Measurements from ENCODE around the gene RBM17.
"Not testable (repeated sequence)": the region's sequence is repeated elsewhere in the genome, so short reads cannot be mapped to it uniquely, and the experiment has no call there.

RBM17 gene

DNA sequence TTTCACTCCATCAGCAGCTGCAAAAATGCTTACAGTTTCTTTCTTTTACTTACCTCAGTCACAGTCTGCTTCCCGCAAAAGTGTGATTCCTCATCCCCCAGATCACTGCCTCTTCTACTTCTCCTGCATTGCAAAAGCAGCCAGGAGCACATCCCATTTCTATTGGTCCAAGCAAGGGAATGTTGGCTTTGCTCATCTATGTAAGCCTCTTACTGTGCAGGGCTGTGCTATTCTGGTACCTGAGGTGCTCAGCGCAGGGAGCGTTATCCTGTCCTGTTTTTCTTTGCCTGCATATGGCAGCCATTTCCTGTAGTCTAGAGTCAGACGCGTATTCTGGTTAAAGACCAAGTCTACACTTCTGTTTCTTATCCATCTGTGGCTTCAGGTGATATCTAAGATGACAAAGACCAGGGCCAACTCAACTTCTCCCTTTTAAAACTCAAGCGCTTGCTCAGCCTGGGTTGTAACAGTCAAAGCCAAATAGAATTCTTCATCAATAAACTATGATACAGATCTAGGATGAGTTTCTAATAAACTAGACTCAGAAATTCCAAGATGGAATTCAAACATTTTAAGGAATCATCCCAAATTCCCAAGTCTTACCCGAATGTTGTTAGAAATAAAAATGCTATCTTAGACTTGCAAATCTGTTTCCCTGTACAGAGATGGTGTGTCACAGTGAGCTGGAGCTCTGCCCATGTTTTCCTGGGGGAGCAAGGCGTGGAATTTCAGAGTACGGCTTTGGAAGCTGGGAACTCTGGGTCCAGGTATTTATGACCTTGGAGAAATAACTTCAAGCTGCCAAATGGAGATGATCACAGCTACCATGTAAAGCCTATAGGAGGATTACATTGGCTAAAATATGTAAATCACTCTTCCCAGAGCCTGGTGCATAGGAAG, 6.1 kb upstream of the RBM17 start:
- no peak for DNase-seq

DNA sequence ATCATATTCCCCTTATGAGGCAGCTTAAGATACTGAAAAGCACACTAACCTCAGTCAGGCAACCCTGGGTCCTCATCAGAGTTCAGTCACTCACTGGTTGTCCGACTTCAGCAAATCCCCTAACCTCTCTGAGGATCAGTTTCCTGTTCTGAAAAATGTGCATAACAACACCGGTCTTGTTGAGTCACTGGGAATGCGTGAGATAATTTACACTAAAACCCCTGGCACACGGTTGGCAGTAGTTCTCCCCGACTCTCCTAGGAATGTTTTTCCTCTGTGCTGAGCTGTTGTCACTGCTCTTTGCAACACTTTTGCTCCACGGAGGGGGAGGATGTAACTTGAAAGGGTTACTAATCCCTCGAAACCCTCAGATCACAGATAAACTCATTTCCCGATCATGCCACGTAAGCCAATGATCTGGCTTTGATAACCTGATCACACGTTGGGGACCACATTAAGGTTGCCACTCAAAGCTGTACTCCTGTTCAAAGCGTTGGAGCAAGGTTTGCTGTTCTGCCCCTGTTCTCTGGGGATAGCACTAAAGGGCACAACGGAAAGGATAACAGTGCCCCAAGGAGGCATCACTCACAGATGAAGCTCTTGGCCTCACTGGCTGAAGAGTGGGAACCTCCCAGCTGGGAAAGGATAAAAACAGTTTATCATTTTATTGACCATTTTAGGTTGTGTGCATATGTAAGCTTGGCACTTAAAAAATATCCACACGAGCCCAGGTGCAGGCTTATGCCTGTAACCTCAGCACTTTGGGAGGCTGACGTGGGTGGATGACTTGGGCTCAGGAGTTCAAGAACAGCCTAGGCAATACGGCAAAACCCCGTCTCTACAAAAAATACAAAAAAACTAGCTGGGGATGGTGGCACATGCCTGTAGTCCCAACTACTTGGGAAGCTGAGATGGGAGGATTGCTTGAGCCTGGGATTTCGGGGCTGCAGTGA, 5.0 kb upstream of the RBM17 start:
- no peak for DNase-seq

DNA sequence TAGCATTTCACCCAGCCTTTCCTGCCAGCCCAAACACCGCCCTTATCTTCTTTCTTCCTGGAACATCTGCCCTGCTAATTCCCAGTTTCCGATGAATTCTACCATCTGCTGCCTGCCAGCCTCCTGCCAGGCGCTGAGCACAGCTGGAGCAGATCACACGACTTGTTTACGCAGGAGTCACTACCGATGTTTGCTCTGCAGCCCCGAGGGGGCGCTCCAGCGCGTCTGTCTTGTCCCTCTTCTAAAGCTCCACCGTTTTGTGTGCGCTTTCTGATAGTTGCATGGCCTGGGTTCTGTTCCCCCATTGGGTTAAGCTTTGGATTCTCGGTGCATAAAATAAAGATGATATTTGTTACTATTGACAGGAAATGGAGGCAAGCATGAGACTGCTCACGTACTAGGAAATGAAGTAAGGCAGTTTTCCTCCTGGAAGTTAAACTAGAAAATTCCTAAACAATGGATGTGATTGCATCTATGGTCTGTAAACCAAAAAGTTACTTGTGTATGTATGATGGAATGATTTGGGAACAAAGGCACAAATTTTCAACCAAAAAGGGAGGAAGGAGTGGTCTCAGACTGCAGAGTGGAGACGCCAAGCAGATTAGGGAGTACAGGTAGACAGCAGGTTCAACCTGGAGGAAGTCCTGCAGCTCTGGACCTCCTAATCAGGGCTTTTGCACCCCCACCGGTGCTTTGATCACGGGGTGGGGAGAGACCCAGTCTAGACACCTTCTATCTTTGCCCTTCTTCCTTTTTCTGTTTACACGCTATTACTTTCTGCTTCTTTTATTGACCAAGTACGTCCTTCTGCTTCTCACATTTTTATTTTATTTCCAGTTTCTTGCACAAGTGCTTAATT, 2.2 kb upstream of the RBM17 start:
- peak; percentile 85 for DNase-seq

DNA sequence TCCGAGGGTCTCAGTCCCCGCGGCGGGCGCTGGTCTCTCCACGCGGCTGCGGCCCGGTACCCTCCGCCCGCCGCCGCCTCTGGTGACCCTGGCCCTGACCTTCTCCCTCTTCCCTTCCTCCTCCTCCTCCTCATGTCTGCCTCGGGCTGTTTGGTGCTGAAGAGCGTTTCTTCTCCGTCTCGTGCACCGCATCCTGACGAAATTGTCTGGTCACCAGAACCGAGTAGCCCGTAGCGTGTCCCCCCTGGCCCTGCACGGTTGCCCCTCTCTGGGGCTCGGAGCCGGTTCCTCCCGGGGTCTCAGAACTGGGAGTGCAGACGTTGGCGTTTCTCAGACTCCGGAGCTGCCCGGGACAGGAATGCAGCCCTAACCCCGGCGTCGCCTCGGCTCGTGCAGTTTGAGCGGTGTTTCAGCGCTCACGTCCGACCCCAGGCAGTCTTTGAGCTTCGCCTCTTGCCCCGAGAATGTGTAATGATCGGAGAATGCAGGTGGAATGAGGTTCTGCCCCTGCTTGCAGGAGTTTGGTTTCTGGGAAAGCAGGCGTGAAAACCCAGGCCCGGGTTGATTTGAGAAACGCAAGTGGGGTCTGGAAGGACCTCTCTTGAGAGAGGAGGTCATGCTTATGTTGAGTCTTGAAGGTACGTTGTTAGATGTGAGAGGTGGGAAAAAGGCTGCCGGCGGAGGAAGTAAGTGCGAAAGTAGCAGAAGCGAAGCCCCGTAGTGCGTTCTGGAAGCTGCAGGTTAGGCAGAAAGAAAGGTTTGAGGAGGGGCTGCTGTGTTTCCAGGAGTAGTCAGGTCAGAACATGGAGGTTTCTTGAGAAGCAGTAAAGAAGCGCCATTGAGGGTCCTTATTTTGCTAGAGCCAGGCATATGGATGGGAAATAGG, 743 bp downstream of the RBM17 start:
- peak; percentile 16 for DNase-seq

DNA sequence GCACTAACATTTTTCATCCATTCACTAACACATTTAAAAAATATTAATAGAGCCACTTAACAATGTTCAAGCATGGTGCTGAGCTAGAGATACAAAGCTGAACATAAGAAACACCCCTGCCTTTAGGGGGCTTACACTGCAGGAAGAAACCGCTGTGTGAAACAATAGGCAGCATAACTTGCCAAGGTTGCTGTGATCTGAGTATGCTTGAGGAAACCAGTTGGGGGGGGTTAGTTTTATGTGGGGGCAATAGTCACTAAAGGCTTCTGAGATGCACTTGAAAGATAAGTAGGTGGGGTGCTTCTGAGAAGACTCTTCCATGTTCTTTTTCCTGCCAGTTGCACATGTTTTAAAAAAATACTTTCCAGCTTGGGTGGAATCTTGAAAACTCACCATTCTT, 2.8 kb downstream of the RBM17 start:
- DNase-seq = no peak

DNA sequence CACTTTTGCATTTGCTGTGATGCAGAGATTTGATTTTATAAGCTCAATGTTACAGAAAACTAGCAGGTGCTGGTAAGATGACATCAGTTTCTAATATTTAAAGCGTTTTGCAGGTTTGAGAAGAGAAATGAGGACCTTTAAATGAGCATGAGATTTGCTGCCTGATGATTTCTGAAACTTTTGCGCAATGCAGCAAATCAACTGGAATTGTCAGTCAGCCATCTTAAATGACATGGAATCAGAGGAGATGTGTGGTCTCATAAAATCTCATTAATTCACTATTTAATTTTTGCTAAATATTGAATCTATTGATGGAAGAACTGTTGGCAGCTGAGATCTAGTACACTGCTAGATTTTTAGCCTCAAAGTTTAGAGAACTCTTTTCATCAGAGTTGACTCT, 3.9 kb downstream of the RBM17 start:
- no peak for DNase-seq

DNA sequence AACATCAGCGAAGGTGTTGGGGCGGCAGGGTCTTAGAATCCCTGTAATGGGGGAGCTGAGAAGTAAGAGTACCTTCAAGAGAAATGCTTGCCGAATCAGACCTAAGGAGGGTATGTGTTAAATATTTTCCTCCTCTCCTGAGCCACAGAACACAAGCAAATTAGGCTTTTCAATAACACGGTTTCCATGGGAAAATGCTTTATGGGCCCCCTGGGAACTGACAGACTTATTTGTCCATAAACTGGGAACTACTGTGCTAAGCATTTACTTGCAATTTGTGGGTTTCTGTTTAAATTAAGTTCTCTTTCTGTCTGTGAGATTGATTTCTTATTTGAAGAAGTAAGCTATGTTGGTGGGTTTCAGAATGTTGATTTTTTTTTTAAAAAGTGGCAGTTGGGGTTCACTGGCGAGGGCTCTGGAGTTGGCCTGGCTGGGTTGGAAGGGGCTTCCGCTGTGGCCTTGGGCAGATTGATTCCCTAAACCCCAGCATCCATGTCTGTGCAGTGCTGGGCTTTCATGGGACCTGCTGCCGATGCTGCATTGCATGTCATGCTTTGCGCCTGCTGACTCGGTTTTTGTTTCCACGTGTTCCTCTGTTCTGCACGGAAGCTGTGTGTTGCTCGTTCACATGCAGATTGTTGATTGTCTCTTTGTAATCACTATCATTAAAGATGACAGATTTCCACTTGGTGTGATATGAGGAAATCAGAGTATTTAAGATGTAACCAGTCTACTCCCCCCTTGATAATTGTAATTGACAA, 7.2 kb downstream of the RBM17 start:
- no peak for DNase-seq

DNA sequence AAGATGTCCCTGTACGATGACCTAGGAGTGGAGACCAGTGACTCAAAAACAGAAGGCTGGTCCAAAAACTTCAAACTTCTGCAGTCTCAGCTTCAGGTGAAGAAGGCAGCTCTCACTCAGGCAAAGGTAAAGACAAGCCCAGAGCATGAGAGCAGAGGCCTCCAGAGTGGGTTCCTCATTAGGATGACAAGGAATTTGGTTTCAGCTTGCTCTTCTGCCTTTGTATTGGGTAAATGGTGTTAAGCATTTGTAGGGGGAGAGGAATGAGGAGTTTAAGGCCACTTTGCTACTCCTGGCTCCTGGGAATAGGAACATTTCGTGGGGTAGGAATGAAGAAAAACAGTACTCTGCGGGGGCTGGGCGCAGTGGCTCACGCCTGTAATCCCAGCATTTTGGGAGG, 8.2 kb downstream of the RBM17 start:
- DNase-seq = no peak

DNA sequence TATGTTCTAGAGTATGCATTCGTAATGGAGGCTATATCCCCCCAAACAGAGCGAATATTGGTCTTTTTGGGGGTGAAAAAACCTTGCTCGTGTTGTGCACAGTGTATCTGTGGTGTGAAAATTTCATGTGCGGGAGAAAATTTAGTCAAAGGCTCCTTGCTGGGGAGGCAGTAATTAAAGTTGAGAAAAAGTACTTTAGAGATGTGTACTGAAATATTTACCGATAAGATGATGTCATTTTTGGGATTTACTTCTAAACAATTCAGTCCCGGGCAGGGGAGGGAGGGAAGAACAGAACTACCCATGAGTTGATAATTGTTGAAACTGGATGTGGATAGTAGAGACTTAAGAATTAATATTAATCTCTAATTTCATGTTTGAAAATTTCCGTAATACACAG, 9.3 kb downstream of the RBM17 start:
- no peak for DNase-seq

DNA sequence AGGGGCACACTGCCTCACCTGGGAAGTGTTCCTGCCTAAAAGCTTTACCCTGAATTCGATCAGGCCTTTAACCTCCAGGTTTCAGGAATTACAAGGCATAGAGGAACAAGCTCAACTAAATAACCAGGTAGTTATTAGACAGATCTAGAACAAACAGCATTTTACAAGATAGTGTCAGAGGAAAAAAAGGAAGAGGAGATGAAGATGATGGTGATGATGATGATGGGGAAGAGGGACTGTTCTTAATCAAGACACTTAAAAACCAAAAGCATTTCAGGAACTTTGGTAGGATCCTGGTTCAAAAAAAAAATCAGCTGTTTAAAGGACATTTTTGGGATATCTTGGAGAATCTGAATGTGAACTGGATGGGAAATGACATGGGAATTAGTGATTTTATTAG, 11.5 kb downstream of the RBM17 start:
- no peak for DNase-seq

DNA sequence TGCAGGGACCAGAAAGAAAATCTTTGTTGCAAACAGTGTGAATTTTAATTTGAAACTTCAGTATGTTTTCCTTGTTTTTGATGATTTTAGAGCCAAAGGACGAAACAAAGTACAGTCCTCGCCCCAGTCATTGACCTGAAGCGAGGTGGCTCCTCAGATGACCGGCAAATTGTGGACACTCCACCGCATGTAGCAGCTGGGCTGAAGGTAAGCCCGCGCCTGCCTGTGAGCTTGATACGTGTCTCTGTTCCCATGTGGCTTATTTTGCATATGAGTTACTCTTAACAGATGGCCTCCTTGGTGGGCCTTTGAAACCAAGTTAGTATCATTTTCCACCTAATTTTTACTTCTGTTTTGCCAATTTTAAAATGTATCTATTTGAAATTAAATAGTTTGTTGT, 12.3 kb downstream of the RBM17 start:
- no peak for DNase-seq

DNA sequence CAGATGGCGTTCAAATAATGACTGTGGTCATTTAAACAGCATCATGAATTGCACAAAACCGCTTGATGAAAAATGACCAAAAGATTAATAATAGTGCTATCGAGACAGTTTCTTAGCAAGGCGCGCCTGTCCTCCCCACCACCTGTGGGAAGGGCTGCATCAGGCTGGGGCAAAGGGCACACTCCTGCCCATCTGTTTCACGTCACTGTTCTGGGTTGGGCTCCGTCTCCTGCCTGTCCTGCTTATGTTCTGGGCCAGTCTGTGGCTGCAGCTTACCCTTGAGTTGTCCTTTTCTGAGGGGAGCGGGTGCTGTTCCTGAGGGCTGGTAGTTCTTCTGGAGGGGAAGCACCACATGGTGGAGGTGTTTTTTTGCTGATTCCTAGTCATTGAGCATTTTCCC, 13.3 kb downstream of the RBM17 start:
- DNase-seq = no peak

DNA sequence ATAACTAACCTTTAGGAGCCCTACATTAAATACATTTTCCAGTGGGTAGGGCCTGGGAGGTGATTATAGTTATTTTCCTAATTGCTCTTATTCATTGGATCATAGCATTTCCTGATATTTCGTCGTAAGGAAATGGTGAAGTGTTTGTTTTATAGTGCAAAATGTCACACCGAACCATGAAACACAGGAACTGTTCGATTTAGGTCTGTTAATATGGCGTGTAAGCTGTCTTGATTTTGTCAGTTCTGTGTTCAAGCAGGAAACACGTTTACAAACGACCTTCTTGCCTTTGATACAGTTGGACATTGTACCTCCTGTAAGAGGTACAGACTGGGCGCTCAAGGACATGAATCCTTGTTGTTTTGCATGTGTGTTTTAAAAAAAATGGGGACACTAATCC, 14.8 kb downstream of the RBM17 start:
- no peak for DNase-seq

DNA sequence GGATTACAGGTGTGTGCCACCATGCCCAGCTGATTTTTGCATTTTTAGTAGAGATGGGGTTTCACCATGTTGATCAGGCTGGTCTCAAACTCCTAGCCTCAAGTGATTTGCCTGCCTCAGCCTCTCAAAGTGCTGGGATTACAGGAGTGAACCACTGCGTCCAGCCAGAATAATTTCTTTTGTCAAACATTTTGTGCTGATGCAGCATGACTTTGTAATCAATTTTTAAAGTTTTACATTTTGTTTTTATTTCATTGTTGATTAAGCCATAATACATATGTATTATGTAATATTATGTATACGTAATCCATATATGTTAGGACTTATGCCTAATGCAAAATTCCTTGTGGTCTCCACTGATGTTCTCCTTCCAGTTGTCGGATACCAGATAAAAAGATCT, 18.8 kb downstream of the RBM17 start:
- not testable (repeated sequence) for DNase-seq

DNA sequence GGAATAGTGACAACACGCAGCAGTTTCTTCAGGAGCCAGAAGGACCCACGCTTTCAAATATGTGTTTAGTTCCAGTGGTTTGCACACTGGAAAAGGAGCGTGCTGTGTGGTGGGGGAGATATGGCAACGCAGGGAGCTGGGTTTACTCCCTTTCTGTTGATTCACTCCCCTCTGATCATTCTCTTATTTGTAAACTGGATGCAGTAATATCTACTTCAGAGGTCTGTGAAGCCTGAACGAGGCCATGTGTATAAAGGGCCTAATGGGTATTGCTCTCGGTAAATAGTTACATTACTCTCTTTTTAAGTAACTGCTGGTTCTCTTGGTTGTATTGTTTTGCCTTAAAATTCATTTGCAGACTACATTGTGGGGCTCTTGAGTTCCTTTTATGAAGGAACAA, 19.2 kb downstream of the RBM17 start:
- DNase-seq = no peak

DNA sequence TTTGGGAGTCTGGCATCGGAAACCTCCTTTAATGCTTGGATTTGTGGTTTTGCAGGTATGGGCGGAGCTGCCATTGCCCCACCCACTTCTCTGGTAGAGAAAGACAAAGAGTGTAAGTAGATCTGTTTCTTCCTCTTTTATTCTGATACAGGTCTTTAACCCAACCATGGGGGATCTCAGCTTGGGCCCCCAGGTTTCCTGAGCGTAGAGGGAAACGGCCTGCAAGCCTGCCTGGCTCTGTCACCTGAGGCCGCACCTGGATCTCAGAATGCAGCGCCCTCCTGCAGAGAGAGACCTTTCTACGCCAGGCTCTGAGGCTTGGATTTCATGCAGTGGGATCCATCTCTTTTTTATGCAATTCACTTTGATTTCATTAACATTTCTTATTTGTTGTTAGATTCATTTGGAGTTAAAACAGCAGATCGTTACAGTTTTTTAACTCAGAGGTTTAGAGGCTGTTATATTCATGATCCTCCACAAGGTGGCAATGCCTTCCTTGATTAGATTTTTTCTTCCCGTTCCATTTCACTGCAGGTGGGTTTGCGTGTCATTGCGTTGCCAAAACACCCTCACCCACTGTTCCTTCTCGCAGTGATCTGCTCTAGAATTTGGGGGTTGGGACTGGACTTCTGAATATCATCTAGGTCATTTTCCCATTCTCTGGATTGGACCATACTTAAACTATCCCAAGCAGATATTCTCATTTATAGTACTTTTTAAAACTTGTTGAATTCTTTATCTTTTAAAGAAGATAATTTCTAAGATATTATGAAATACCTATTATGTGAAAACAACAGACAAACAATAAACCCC, 20.0 kb downstream of the RBM17 start:
- peak; percentile 29 for DNase-seq

DNA sequence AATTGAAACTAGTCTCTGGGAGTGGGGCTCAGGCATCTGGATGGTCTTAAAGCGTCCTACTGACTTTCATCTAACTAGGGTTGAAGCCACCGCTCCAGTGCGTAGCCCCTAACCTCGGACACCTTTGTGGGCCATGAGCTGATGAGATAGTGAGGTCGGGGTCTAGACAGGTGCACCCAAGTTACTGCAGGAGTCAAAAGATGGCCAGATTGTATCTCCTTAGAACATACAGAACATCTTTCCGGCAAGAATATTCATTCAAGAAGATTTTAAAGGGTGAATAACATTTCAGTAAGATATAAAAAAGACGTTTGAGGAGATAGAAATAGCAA, 20.6 kb downstream of the RBM17 start:
- DNase-seq = no peak

DNA sequence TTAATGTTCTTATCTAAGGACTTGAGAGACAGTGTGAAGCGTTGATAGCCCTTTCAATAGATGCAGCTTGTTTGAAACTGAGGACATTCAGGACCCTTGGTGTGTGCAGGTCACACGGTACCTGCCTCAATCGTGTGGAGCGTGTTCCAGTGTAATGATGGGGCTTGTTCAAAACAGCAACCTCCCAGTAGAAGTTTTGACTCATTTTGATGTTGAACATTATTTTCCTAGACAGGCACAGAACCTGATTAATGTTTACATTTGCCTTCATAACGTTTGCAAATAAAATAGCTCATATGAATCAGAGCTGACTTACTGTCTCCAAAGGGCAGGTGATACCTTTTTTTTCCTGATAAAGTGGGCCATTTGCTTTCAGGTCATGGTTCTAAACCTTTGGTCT, 21.3 kb downstream of the RBM17 start:
- DNase-seq = no peak

DNA sequence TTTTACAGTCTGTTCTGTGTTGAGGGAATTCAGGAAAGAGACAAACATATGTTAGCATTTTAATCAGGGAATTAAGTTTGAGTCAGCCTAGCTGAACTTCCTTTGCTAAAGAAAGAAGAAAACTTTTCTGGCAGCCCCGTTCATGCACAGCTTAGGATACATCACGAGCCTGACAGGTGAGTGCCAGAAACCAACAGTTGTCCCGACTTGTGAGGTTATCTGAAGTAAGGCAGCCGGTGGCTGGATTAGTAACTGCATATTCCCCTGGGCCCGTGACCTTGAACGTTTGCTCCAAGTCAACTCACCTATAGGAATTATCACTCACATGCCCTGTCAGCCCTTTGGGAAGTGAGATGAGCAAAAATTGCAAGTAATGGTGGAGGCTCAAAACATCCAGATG, 24.1 kb downstream of the RBM17 start:
- no peak for DNase-seq

DNA sequence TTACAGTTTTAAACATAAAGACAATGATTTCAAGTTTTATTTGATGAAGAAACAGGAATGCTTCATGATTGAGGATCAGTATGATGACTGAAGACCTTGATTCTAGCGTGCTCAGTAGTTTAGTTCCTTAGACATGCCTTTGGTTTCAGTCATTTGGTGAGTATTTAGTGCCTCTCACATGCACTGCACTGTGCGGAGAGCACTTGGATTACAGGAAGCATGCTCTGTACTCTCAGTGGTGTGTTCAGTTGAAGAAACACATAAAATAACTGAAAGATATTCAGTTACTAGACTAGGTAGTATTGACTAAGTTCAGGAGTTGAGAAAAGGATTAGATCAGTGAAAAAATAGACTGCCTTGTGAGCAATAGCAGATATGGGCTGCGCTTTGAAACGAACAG, 25.5 kb downstream of the RBM17 start:
- no peak for DNase-seq
